ENCODE data around the gene MRPS9. TPM values are rescaled to one million over a fixed set of nuclear protein-coding genes. Genes with fewer than 3 reads are reported as not detected.

MRPS9 gene
- total and polyA plus RNA-seq, 2 donors (not counting 3 experiments of a cell fraction or from before 2014, with no cell fraction given), result 14.5 to 23.9 TPM

- Histone ChIP-seq H3K27ac (ENCODE audit: insufficient read depth, low read depth, low read length) (no peak overlapping the region), H3K9me1 (replicated peaks; ENCODE audit: control insufficient read depth, extremely low read depth, insufficient read depth, low read length) (no peaks in the 10 kb centered on the region), H3K27me3 (ENCODE audit: control insufficient read depth in 2 of 2, insufficient read depth in 2 of 2, low read length in 2 of 2) (peaks cover 2 to 10% of the 10 kb centered on the region in 2 experiments), H2AFZ (ENCODE audit: low read depth, low read length) (no peak overlapping the region), H3K4me3 (replicated peaks in 1 of 3; ENCODE audit: insufficient read depth in 1 of 3, low read depth in 1 of 3, low read length in 3 of 3) (no peak overlapping the region), H3K9ac (replicated peaks; ENCODE audit: extremely low read depth, insufficient read depth, low read length) (no peak overlapping the region), H4K20me1 (replicated peaks; ENCODE audit: control insufficient read depth, extremely low read depth, insufficient read depth, low read length) (no peaks in the 10 kb centered on the region), H3K36me3 (ENCODE audit: control insufficient read depth in 2 of 2, extremely low read depth in 1 of 2, insufficient read depth in 2 of 2, low read length in 2 of 2) (no peaks in the 10 kb centered on the region), H3K9me3 (replicated peaks; ENCODE audit: control insufficient read depth, insufficient read depth, low read length) (no peaks in the 10 kb centered on the region), H3K4me1 (ENCODE audit: control insufficient read depth, extremely low read depth, insufficient read depth, low read length) (no peaks in the 10 kb centered on the region), H3K4me2 (ENCODE audit: insufficient read depth, low read length) (no peak overlapping the region), H3K79me2 (ENCODE audit: control insufficient read depth, insufficient read depth, low read length) (no peaks in the 10 kb centered on the region)
- POLR2A ChIA-PET, result no interaction called here
- no TSS peak for BruUV-seq (replicated peaks)
- intact Hi-C loops (cut with micrococcal nuclease), result no loop called here
- FAIRE-seq, result no peak
- TF ChIP-seq POLR2A (IDR thresholded peaks at IDR 0.05; ENCODE audit: low read depth, low read length), result no peak
- no peak for TF ChIP-seq FOS (IDR thresholded peaks at IDR 0.05; ENCODE audit: borderline replicate concordance, insufficient read depth, low read length)
- TF ChIP-seq JUN (IDR thresholded peaks at IDR 0.05; ENCODE audit: borderline replicate concordance, insufficient read depth, insufficient read length, low read depth), result no peak
- no peak for TF ChIP-seq POLR2AphosphoS5 (IDR thresholded peaks at IDR 0.05; ENCODE audit: insufficient read depth, low read depth, low read length)
- TF ChIP-seq EZH2 (IDR thresholded peaks at IDR 0.05; ENCODE audit: borderline replicate concordance, low read depth, low read length, severe bottlenecking), result no peak
- TF ChIP-seq GATA2 (IDR thresholded peaks at IDR 0.05; ENCODE audit: insufficient read depth, insufficient read length, low read depth, low read length), result no peak
- CTCF ChIA-PET, result no interaction called here
- dilution Hi-C loops (cut with MboI; ENCODE audit: extremely low pct_ligation_motif_present, low sequenced_read_pairs), result no loop called here
- no peak for DNase-seq (ENCODE audit: low read depth, low spot score)
These were observed 87.6 kb downstream of the MRPS9 start for GRCh38 chr2:105125428-105125827.

DNA sequence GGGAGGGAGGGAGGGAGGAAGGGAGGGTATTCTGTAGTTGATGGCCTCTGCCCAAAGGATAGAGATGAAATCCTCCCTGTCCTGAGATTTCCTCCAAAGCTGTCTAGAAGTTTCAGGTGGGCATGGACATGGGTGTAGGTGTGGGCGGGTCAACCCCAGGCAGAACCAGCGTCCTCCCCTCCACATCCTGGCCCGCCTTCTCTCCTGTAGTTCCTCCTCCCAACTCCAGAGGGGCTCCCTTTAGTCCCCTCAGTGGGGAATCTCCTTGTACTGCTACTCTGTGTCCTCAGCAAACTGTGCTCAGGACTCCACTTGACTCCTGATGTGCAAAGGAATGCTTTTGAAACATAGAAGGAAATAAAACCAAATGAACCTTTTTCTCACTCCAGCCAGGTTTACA is 88.1 kb downstream of the MRPS9 start:
- Histone ChIP-seq H3K4me2 (ENCODE audit: insufficient read depth, low read length) (no peak overlapping the region), H4K20me1 (replicated peaks; ENCODE audit: control insufficient read depth, extremely low read depth, insufficient read depth, low read length) (no peaks in the 10 kb centered on the region), H3K27me3 (ENCODE audit: control insufficient read depth in 2 of 2, insufficient read depth in 2 of 2, low read length in 2 of 2) (peaks cover 2 to 8% of the 10 kb centered on the region in 2 experiments), H3K9ac (replicated peaks; ENCODE audit: extremely low read depth, insufficient read depth, low read length) (no peak overlapping the region), H2AFZ (ENCODE audit: low read depth, low read length) (no peak overlapping the region), H3K79me2 (ENCODE audit: control insufficient read depth, insufficient read depth, low read length) (no peaks in the 10 kb centered on the region), H3K9me1 (replicated peaks; ENCODE audit: control insufficient read depth, extremely low read depth, insufficient read depth, low read length) (no peaks in the 10 kb centered on the region), H3K4me3 (replicated peaks in 1 of 3; ENCODE audit: insufficient read depth in 1 of 3, low read depth in 1 of 3, low read length in 3 of 3) (no peak overlapping the region), H3K4me1 (ENCODE audit: control insufficient read depth, extremely low read depth, insufficient read depth, low read length) (no peaks in the 10 kb centered on the region), H3K27ac (ENCODE audit: insufficient read depth, low read depth, low read length) (no peak overlapping the region), H3K9me3 (replicated peaks; ENCODE audit: control insufficient read depth, insufficient read depth, low read length) (no peaks in the 10 kb centered on the region), H3K36me3 (ENCODE audit: control insufficient read depth in 2 of 2, extremely low read depth in 1 of 2, insufficient read depth in 2 of 2, low read length in 2 of 2) (no peaks in the 10 kb centered on the region)
- TF ChIP-seq EZH2 (IDR thresholded peaks at IDR 0.05; ENCODE audit: borderline replicate concordance, low read depth, low read length, severe bottlenecking) (no peak), FOS (IDR thresholded peaks at IDR 0.05; ENCODE audit: borderline replicate concordance, insufficient read depth, low read length) (no peak), MYC (IDR thresholded peaks at IDR 0.05; ENCODE audit: low read depth, low read length) (no peak), POLR2AphosphoS5 (IDR thresholded peaks at IDR 0.05; ENCODE audit: insufficient read depth, low read depth, low read length) (no peak), POLR2A (IDR thresholded peaks at IDR 0.05; ENCODE audit: low read depth, low read length) (no peak), JUN (IDR thresholded peaks at IDR 0.05; ENCODE audit: borderline replicate concordance, insufficient read depth, insufficient read length, low read depth) (no peak), GATA2 (IDR thresholded peaks at IDR 0.05; ENCODE audit: insufficient read depth, insufficient read length, low read depth, low read length) (no peak)
- TF ChIP-seq, protein P1, sequence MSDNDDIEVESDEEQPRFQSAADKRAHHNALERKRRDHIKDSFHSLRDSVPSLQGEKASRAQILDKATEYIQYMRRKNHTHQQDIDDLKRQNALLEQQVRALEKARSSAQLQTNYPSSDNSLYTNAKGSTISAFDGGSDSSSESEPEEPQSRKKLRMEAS (IDR thresholded peaks at IDR 0.05; ENCODE audit: insufficient read depth, insufficient read length), result no peak
- TF ChIP-seq, protein P2, sequence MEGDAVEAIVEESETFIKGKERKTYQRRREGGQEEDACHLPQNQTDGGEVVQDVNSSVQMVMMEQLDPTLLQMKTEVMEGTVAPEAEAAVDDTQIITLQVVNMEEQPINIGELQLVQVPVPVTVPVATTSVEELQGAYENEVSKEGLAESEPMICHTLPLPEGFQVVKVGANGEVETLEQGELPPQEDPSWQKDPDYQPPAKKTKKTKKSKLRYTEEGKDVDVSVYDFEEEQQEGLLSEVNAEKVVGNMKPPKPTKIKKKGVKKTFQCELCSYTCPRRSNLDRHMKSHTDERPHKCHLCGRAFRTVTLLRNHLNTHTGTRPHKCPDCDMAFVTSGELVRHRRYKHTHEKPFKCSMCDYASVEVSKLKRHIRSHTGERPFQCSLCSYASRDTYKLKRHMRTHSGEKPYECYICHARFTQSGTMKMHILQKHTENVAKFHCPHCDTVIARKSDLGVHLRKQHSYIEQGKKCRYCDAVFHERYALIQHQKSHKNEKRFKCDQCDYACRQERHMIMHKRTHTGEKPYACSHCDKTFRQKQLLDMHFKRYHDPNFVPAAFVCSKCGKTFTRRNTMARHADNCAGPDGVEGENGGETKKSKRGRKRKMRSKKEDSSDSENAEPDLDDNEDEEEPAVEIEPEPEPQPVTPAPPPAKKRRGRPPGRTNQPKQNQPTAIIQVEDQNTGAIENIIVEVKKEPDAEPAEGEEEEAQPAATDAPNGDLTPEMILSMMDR (IDR thresholded peaks at IDR 0.05; ENCODE audit: extremely low read depth in 1 of 2, insufficient read depth in 1 of 2, low read depth in 1 of 2, low read length in 2 of 2), result no peak
- FAIRE-seq (no peak), DNase-seq (ENCODE audit: low read depth, low spot score) (no peak)
- ChIA-PET CTCF (no interaction called here), POLR2A (no interaction called here)
- dilution Hi-C loops (cut with MboI; ENCODE audit: extremely low pct_ligation_motif_present, low sequenced_read_pairs) (no loop called here), intact Hi-C loops (cut with micrococcal nuclease) (no loop called here)
- no TSS peak for BruUV-seq (replicated peaks)

All from endothelial cell of umbilical vein (primary cell).